LNCaP clone FGC (cell line): Measurements from ENCODE around the gene KAT6B.
A peak's percentile ranks its signal among the peaks of the same experiment; 100 is the strongest.
"Not testable (repeated sequence)": the region's sequence is repeated elsewhere in the genome, so short reads cannot be mapped to it uniquely, and the experiment has no call there.

Experiments used
- DNase-seq: peaks from one replicate; pipeline ENCODE4 v3.0.0-alpha.2; 2011; ENCODE audit warnings: low read depth
- H3K4me3 ChIP-seq: 2 replicates; pipeline ENCODE4 v1.5.1; 2011; ENCODE audit warnings: mild to moderate bottlenecking, low read depth, low read length, control low read depth
- CTCF ChIP-seq: IDR thresholded peaks from 2 replicates; pipeline ENCODE4 v1.5.1; 2012; ENCODE audit warnings: mild to moderate bottlenecking; ENCODE audit not compliant: control insufficient read depth, insufficient read depth; ENCODE audit errors: extremely low read depth

KAT6B gene

GRCh38 chr10:74875068-74875467 is 48.7 kb downstream of the KAT6B start:
- no peak overlapping the region for H3K4me3 ChIP-seq
- DNase-seq, result no peak
- TF ChIP-seq CTCF, result no peak

GRCh38 chr10:74875966-74876365 is 49.6 kb downstream of the KAT6B start:
- TF ChIP-seq CTCF, result no peak
- peak; percentile 90 for DNase-seq
- no peak overlapping the region for H3K4me3 ChIP-seq

- DNase-seq, H3K4me3 ChIP-seq: not testable (repeated sequence)
These were observed 50.7 kb downstream of the KAT6B start for GRCh38 chr10:74877054-74877453.

- no peak for TF ChIP-seq CTCF
- H3K4me3 ChIP-seq, result no peak overlapping the region
- DNase-seq, result no peak
These were observed 51.5 kb downstream of the KAT6B start for GRCh38 chr10:74877898-74878297.

- TF ChIP-seq CTCF, result no peak
- DNase-seq, result no peak
- no peak overlapping the region for H3K4me3 ChIP-seq
These were observed 53.6 kb downstream of the KAT6B start for GRCh38 chr10:74880041-74880440.

GRCh38 chr10:74881253-74881884 is 55.0 kb downstream of the KAT6B start:
- TF ChIP-seq CTCF, result no peak
- DNase-seq, result no peak
- H3K4me3 ChIP-seq, result no peak overlapping the region

GRCh38 chr10:74882427-74882826 is 56.0 kb downstream of the KAT6B start:
- H3K4me3 ChIP-seq, result no peak overlapping the region
- TF ChIP-seq CTCF, result no peak
- no peak for DNase-seq
